Stimulated activated memory B cell treated with anti-CD40 and anti-IgM and Interleukin-4, amounts not matched to agents 10 μg/mL and 1 μg/mL and 100 μg/mL, for 72 hours (primary cell): ENCODE results near the gene ACACB.

Source experiments
- ATAC-seq: fragments of 150-1000 bp; cut with Tn5 transposase; 2 replicates; pipeline ENCODE4 v1.10.0; 2021
- H3K27ac Mint-ChIP-seq: one replicate; pipeline ENCODE4 v1.8.0; 2022; ENCODE audit warnings: mild to moderate bottlenecking, mixed read lengths
- H3K27me3 Mint-ChIP-seq: one replicate; pipeline ENCODE4 v1.8.0; 2022; ENCODE audit warnings: mixed read lengths
- H3K36me3 Mint-ChIP-seq: one replicate; pipeline ENCODE4 v1.8.0; 2022; ENCODE audit warnings: mixed read lengths
- H3K4me1 Mint-ChIP-seq: one replicate; pipeline ENCODE4 v1.8.0; 2022; ENCODE audit warnings: mixed read lengths
- H3K4me3 Mint-ChIP-seq: one replicate; pipeline ENCODE4 v1.8.0; 2022; ENCODE audit warnings: mild to moderate bottlenecking, moderate library complexity, mixed read lengths
- H3K9me3 Mint-ChIP-seq: one replicate; pipeline ENCODE4 v1.8.0; 2022; ENCODE audit warnings: mixed read lengths

ACACB gene

DNA sequence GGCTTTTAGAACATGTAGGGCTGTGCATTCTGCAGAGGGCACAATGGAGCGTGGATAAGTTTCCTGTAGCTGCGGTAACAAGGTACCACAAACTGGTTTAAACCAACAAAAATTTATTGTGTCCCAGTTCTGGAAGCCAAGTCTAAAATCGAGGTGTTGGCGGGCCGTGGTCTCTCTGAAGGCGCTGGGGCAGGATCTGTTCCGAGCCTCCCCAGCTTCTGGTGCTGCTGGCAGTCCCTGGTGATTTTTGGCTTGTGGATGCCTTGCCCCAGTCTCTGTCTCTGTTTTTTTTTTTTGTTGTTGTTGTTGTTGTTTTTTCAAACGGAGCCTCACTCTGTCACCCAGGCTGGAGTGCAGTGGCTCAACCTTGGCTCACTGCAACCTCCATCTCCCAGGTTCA, 77.5 kb downstream of the ACACB start:
- H3K27ac Mint-ChIP-seq = no peak overlapping the region
- H3K4me1 Mint-ChIP-seq = no peaks in the 10 kb centered on the region

DNA sequence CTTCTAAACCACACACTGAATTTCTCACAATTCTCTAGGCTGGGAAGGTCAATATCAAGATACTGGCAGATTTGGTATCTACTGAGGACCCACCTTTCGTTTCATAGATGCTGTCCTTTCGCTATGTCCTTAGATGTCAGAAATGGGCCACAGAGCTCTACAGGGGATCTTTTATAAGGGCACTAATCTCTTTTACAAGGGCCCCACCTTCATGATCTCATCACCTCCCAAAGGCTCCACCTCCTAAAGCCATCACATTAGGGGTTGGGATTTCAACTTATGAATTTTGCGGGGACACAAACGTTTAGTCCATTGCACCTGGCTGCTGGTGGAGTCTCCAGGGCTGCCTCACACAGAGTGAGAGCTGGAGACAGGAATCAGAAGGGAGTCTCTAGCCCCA, 79.9 kb downstream of the ACACB start:
- H3K4me3 Mint-ChIP-seq = no peak overlapping the region
- H3K27ac Mint-ChIP-seq = no peak overlapping the region
- peaks cover 60% of the 10 kb centered on the region for H3K36me3 Mint-ChIP-seq
- no peak for ATAC-seq
- no peaks in the 10 kb centered on the region for H3K4me1 Mint-ChIP-seq
- H3K27me3 Mint-ChIP-seq = no peaks in the 10 kb centered on the region
- peaks cover 3% of the 10 kb centered on the region for H3K9me3 Mint-ChIP-seq

More for the DNA sequence above, 77.5 kb downstream of the ACACB start:
- Mint-ChIP-seq H3K4me3 (no peak overlapping the region), H3K36me3 (peaks cover 61% of the 10 kb centered on the region), H3K27me3 (no peaks in the 10 kb centered on the region), H3K9me3 (peaks cover 3% of the 10 kb centered on the region)
- ATAC-seq = no peak

DNA sequence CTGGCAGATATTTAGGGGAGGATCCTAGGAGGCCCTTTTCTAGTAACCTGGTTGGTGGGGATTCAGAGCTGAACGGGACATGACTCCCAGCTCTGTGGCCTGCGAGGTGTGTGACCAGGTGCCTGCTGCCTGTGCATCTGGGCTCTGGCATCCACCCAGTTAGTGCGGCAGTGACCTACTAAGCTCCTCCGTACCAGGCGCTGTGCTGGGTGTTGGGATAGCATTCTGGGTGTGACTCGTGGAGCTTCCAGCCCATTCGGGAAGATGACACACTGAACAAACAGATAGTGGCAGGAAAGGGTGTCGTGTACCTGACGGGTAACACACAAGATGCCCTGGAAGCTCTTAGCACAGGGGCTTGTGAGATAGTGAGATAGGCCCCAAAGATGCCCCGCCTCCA, 80.9 kb downstream of the ACACB start:
- no peaks in the 10 kb centered on the region for H3K4me1 Mint-ChIP-seq

DNA sequence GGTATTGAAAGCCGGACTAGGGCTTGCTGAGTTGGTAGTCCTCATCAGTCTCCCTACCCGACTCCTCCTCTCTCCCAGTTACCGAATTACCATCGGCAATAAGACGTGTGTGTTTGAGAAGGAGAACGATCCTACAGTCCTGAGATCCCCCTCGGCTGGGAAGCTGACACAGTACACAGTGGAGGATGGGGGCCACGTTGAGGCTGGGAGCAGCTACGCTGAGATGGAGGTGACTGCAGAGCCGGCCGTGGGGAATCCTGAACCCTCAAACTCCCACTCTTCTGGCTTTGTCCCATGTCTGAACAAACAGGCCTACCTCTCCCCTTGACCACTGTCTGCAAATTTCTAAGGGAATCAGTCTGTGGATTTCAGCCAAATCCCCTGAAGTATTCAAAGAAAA, 82.9 kb downstream of the ACACB start:
- Mint-ChIP-seq H3K4me3 (no peak overlapping the region), H3K27ac (no peak overlapping the region), H3K4me1 (no peaks in the 10 kb centered on the region), H3K36me3 (peaks cover 65% of the 10 kb centered on the region), H3K27me3 (no peaks in the 10 kb centered on the region), H3K9me3 (peaks cover 6% of the 10 kb centered on the region)
- no peak for ATAC-seq

More for the DNA sequence above, 80.9 kb downstream of the ACACB start:
- Mint-ChIP-seq H3K9me3 (peaks cover 3% of the 10 kb centered on the region), H3K27me3 (no peaks in the 10 kb centered on the region), H3K27ac (no peak overlapping the region), H3K4me3 (no peak overlapping the region), H3K36me3 (peaks cover 60% of the 10 kb centered on the region)
- no peak for ATAC-seq

DNA sequence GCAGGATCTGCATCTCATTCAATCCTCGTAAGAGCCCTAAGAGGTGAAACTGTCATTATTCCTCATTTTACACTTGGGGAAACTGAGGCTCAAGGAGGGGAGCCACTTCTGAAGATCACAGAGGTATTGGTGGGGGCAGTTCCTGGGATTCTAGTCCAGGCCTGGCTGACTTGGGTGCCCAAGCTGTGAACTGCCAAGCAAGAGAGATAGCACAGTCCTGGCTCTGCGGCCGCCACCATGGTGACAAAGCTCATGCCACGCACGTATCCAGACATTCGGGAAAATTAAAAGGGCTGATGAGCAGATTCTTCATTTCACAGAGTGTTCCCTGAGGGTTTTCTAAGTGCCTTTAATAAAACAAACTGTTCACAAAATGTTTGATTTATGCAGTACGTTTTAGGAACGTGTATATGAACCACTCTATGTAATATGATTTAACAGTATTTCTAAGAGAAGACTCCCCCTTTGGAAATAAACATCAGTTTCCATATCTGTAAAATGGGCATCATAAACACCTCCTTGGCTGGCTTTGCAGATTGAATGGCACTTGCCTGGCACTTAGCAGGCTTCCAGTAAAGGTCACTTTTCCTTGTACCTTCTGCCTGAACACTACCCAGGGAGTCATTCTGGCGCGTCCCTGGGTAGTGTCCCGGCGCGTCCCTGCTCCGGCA, 84.6 kb downstream of the ACACB start:
- Mint-ChIP-seq H3K4me1 (no peaks in the 10 kb centered on the region), H3K9me3 (peaks cover 6% of the 10 kb centered on the region), H3K4me3 (no peak overlapping the region), H3K27me3 (no peaks in the 10 kb centered on the region), H3K36me3 (peaks cover 49% of the 10 kb centered on the region), H3K27ac (no peak overlapping the region)
- no peak for ATAC-seq

DNA sequence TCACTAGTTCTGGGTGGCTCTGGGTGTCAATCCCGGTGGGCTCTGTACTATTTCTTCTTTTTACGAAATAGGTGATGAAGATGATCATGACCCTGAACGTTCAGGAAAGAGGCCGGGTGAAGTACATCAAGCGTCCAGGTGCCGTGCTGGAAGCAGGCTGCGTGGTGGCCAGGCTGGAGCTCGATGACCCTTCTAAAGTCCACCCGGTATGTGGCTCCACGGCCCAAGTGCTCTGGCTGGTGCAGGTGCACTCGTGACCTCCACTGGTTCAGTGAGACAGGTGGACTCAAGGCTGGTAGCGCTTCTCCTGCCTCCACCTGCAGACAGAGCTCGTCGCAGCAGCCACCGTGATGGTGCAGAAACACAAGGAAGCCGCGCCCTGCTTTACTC, 85.1 kb downstream of the ACACB start:
- peaks cover 46% of the 10 kb centered on the region for H3K36me3 Mint-ChIP-seq
- no peaks in the 10 kb centered on the region for H3K4me1 Mint-ChIP-seq
- no peak for ATAC-seq
- no peak overlapping the region for H3K4me3 Mint-ChIP-seq
- H3K9me3 Mint-ChIP-seq = peaks cover 3% of the 10 kb centered on the region
- H3K27me3 Mint-ChIP-seq = no peaks in the 10 kb centered on the region
- no peak overlapping the region for H3K27ac Mint-ChIP-seq

DNA sequence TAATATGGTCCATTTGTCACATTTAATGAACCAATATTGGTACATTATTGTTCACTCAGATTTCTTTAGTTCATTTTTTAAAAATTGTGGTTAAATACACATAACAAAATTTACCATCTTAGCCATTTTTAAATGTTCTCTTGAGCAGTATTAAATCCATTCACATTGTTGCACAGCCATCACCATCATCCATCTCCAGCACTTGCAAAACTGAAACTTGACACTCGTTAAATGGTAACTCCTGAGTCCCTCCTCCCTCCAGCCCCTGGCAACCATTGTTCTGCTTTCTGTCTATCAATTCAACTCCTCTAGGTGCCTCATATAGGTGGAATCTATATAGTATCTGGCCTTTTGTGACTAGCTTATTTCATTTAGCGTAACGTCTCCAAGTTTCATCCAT, 86.4 kb downstream of the ACACB start:
- no peak for ATAC-seq
- Mint-ChIP-seq H3K36me3 (peaks cover 43% of the 10 kb centered on the region), H3K27ac (no peak overlapping the region), H3K4me3 (no peak overlapping the region), H3K4me1 (no peaks in the 10 kb centered on the region), H3K9me3 (peaks cover 3% of the 10 kb centered on the region), H3K27me3 (no peaks in the 10 kb centered on the region)

DNA sequence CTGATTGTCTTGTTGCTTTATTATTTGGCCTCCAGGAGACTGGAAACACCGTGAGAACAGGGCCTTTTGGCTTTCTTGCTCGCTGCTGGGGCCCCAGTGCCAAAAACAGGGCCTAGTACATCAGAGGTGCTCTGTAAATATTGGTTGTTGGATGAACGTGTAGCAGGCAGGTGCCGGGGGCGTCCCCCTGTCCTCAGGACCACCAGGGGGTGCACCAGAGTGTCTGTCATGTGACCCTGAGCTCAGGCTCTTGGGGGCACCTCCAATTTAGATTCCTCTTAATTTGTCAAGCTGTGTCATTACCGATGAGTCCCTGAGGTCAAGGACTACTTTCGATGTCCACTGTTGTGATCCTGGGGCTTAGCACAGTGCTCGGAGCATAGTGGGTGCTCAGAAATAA, 87.1 kb downstream of the ACACB start:
- no peak overlapping the region for H3K27ac Mint-ChIP-seq
- peaks cover 3% of the 10 kb centered on the region for H3K9me3 Mint-ChIP-seq
- no peaks in the 10 kb centered on the region for H3K27me3 Mint-ChIP-seq
- no peaks in the 10 kb centered on the region for H3K4me1 Mint-ChIP-seq
- no peak overlapping the region for H3K4me3 Mint-ChIP-seq
- peaks cover 48% of the 10 kb centered on the region for H3K36me3 Mint-ChIP-seq
- ATAC-seq = no peak

DNA sequence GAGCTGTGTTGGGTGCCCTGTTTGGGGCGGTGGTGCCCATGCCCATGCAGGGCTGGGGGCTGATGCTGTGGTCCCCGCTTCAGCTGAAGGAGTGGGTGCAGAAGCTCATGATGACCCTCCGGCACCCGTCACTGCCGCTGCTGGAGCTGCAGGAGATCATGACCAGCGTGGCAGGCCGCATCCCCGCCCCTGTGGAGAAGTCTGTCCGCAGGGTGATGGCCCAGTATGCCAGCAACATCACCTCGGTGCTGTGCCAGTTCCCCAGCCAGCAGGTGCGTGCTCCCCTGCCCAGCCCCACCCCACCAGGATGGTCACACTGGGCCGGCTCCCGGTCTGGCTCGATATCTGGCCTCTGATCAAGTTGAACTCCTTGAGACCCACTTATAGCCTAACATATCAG, 92.7 kb downstream of the ACACB start:
- Mint-ChIP-seq H3K4me3 (no peak overlapping the region), H3K9me3 (no peaks in the 10 kb centered on the region), H3K27me3 (no peaks in the 10 kb centered on the region), H3K27ac (no peak overlapping the region), H3K36me3 (peaks cover 37% of the 10 kb centered on the region), H3K4me1 (no peaks in the 10 kb centered on the region)
- ATAC-seq = no peak

DNA sequence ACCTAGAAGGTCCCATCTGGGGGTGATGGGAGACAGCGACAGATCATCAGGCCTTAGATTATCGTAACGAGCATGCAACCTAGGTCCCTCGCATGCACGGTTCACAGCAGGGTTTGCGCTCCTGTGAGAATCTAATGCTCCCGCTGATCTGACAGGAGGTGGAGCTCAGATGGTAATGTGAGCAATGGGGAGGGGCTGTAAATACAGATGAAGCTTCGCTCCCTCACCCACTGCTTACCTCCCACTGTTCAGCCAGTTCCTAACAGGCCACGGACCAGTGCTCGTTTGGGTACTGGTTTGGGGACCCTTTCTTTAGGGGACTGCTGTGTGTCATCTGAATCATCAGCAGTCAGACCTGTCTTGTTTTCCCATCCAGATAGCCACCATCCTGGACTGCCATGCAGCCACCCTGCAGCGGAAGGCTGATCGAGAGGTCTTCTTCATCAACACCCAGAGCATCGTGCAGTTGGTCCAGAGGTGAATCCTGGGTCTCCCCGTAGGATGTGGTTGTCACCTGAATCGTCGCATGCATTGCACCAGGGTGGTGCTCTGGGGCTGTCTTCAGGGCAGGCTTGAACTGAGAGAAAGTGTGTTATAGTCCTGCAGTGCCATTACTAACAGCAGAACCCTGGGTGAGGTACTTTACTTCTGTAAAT, 96.2 kb downstream of the ACACB start:
- no peak overlapping the region for H3K27ac Mint-ChIP-seq
- peaks cover 27% of the 10 kb centered on the region for H3K36me3 Mint-ChIP-seq
- no peak overlapping the region for H3K4me3 Mint-ChIP-seq
- H3K27me3 Mint-ChIP-seq = no peaks in the 10 kb centered on the region
- H3K4me1 Mint-ChIP-seq = no peaks in the 10 kb centered on the region
- no peaks in the 10 kb centered on the region for H3K9me3 Mint-ChIP-seq
- no peak for ATAC-seq

DNA sequence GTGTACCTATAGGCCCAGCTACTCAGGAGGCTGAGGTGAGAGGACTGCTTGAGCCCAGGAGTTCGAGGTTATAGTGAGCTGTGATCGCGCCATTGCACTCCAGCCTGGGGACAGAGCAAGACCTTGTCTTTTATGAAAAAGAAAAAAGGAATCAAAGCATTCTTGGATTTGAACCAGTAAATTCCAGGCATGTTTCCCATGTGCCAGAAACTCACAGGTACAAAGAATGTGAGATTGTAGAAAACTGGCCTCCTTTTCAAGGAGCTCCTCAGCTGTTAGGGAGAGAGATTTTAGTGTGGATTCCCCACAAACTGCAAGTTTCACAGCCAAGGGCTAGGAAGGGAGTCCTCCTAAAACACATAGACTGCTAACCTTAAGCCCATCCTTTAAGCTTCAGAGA, 97.7 kb downstream of the ACACB start:
- H3K27ac Mint-ChIP-seq = no peak overlapping the region
- no peaks in the 10 kb centered on the region for H3K27me3 Mint-ChIP-seq
- no peak for ATAC-seq
- peaks cover 27% of the 10 kb centered on the region for H3K36me3 Mint-ChIP-seq
- H3K4me1 Mint-ChIP-seq = no peaks in the 10 kb centered on the region
- H3K4me3 Mint-ChIP-seq = no peak overlapping the region
- H3K9me3 Mint-ChIP-seq = no peaks in the 10 kb centered on the region

DNA sequence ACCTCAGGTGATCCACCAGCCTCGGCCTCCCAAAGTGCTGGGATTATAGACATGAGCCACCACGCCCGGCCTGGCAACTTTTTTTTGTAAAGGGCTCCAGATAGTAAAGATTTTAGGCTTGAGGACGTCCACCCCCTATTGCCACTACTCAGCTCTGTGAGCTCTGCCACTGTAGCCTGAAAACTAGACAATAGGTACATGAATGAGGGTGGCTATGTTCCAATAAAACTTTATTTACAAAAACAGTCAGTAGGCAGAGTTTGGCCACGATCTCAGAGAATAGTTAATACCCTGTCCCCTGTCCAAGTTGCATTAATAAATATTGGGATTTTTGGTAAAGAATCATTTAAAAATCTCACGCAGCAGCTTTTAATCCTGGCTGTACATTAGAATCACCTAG, 102.6 kb downstream of the ACACB start:
- no peak for ATAC-seq
- Mint-ChIP-seq H3K36me3 (peaks cover 41% of the 10 kb centered on the region), H3K9me3 (no peaks in the 10 kb centered on the region), H3K27ac (no peak overlapping the region), H3K4me3 (no peak overlapping the region), H3K4me1 (no peaks in the 10 kb centered on the region), H3K27me3 (no peaks in the 10 kb centered on the region)

DNA sequence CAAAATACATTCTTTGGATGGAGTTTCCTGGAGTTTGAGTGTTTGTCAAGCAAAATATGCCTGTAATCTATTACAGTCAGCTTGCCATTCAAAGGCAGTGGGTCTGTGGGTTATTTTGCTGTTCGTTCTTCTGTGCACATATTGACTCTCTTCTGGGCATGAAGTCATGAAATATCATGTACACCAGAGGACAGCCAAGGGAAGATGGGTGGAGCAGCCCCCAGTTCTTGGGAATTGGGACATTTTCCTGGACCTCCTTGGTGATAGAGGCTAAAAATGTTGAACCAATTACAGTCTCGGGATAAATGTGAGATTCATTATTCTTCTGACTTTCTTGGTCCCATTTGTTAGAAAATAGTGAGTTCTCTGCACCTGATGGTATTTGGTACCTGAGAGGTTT, 103.6 kb downstream of the ACACB start:
- ATAC-seq = no peak
- H3K9me3 Mint-ChIP-seq = no peaks in the 10 kb centered on the region
- no peak overlapping the region for H3K27ac Mint-ChIP-seq
- H3K27me3 Mint-ChIP-seq = no peaks in the 10 kb centered on the region
- no peak overlapping the region for H3K4me3 Mint-ChIP-seq
- no peaks in the 10 kb centered on the region for H3K4me1 Mint-ChIP-seq
- H3K36me3 Mint-ChIP-seq = peaks cover 47% of the 10 kb centered on the region

DNA sequence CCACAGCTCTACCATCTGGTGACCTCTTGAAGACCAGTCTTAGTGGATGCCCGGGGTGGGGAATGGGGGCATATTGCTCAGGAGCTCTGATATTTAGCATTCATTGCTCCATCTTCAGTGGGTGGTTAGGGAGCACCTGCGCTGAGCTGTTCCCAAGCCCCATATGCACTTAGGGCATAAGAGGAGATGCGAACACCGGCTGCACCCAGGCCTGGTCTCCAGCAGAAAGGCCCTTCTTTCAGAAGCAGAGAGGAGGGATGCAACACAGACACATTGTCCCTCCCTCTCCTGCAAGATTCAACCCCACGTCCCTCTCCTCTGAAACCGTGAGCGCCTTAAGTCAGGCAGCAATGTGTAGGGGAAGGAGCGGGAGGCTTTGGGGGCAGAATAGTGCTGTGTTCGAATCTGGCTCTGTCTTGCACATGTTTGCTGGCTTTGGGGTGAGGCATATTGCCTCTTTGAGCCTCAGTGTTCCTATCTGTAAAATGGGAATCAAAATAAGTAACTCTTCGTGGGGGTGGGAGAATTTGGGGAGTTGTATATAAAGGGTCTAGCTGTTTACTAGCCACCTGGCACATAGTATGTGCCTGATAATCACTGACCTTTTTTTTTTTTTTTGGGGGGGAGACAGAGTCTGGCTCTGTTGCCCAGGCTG, 105.0 kb downstream of the ACACB start:
- no peaks in the 10 kb centered on the region for H3K4me1 Mint-ChIP-seq
- H3K36me3 Mint-ChIP-seq = peaks cover 48% of the 10 kb centered on the region
- H3K27ac Mint-ChIP-seq = no peak overlapping the region
- no peak overlapping the region for H3K4me3 Mint-ChIP-seq
- ATAC-seq = no peak
- H3K27me3 Mint-ChIP-seq = no peaks in the 10 kb centered on the region
- H3K9me3 Mint-ChIP-seq = no peaks in the 10 kb centered on the region

DNA sequence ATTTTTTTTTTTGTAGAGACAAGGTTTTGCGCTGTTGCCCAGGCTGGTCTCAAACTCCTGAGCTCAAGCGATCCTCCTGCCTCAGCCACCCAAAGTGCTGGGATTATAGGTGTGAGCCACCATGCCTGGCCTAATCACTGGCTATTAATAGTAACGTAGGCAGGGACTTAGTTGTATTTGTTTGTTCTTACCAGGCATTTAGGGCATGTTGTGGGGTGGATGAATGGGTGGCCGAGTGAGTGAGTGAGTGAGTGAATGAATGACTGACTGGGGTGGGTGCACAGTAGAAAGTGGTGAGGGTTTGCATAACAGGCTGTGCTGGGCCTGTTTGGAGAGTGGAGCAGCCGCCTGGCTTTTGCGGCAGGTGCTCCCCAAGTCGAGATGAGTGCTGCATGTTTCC, 105.7 kb downstream of the ACACB start:
- Mint-ChIP-seq H3K9me3 (no peaks in the 10 kb centered on the region), H3K36me3 (peaks cover 48% of the 10 kb centered on the region), H3K27ac (no peak overlapping the region), H3K4me3 (no peak overlapping the region), H3K27me3 (no peaks in the 10 kb centered on the region), H3K4me1 (no peaks in the 10 kb centered on the region)
- no peak for ATAC-seq

DNA sequence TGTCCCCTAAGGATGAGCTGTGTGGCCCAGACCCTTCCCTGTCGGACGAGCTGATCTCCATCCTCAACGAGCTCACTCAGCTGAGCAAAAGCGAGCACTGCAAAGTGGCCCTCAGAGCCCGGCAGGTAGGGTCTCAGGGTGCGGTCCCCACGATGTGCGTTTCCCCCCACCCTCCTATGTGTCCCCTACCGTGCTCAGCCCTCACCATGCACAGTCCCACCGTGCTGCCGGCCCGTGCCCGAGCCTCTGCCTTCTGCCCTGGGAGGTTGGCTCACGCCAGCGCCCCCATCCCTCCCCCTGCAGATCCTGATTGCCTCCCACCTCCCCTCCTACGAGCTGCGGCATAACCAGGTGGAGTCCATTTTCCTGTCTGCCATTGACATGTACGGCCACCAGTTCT, 106.1 kb downstream of the ACACB start:
- Mint-ChIP-seq H3K4me1 (no peaks in the 10 kb centered on the region), H3K9me3 (no peaks in the 10 kb centered on the region), H3K4me3 (no peak overlapping the region), H3K27ac (no peak overlapping the region), H3K36me3 (peaks cover 48% of the 10 kb centered on the region), H3K27me3 (no peaks in the 10 kb centered on the region)
- no peak for ATAC-seq
